GM18519 (cell line): ENCODE data around the gene ST8SIA6.
"Not testable (repeated sequence)": the region's sequence is repeated elsewhere in the genome, so short reads cannot be mapped to it uniquely, and the experiment has no call there.

Source experiments
- ATAC-seq: cut with Tn5 transposase; IDR thresholded peaks from one replicate; pipeline ENCODE4 v1.9.1; 2021; ENCODE audit warnings: mild to moderate bottlenecking, moderate library complexity; ENCODE audit not compliant: unreplicated experiment, low FRiP score

The ST8SIA6 gene

GRCh38 chr10:17427666-17428350, 26.6 kb downstream of the ST8SIA6 start:
- ATAC-seq, result no peak

- ATAC-seq, result no peak
Observed at GRCh38 chr10:17427201-17427600, 27.2 kb downstream of the ST8SIA6 start.

DNA sequence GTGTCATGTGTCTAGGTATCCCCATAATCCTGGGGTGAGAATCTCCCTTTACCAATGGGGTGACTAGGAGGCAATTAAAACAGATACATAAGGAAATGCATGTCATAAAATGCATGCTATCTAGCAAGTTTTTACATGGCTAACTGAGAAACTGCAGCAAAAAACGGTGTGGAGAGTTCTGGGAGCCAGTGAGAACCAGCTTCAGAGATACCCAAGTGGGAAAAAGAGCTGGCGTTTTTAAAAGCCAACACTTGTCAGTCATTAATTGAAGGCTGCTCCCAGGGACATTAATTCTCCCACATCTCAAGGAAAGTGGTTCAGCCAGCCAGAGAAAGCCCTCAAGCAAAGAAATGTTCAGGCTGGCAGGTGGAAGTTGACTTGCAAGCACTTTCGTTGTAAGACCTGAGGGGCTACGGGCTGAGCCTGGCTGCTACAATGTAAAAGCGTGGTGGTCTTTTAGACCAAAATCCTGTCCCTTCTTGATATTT, 28.1 kb downstream of the ST8SIA6 start:
- no peak for ATAC-seq

GRCh38 chr10:17425584-17426262, 28.7 kb downstream of the ST8SIA6 start:
- no peak for ATAC-seq

DNA sequence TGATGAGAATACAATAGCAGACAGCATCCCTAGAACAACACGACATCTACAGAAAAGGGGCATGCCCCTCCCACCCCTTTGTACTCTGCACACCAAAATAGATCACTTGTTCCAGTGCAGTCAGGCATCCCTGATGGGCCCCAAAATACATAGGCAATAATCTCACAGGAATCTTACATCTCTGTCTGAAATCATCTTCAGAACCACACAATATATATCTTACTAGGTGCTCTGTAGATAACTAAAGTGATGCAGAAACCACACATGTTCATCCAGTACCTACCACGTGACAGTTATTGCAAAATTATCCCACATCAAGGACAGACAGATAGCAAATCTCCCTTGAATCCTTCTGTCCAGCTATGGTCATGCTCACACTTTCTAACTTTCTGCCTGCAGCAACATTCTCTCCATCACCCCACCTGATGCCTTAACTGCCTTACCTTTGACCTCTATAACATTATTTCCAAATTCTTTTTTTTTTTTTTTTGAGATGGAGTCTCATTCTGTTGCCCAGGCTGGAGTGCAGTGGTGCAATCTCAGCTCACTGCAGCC, 30.7 kb downstream of the ST8SIA6 start:
- ATAC-seq, result no peak

- no peak for ATAC-seq
Observed at GRCh38 chr10:17422931-17423330, 31.5 kb downstream of the ST8SIA6 start.

- ATAC-seq, result no peak
Observed at GRCh38 chr10:17418249-17418648, 36.1 kb downstream of the ST8SIA6 start.

- ATAC-seq, result no peak
Observed at GRCh38 chr10:17416442-17417211, 37.8 kb downstream of the ST8SIA6 start.

DNA sequence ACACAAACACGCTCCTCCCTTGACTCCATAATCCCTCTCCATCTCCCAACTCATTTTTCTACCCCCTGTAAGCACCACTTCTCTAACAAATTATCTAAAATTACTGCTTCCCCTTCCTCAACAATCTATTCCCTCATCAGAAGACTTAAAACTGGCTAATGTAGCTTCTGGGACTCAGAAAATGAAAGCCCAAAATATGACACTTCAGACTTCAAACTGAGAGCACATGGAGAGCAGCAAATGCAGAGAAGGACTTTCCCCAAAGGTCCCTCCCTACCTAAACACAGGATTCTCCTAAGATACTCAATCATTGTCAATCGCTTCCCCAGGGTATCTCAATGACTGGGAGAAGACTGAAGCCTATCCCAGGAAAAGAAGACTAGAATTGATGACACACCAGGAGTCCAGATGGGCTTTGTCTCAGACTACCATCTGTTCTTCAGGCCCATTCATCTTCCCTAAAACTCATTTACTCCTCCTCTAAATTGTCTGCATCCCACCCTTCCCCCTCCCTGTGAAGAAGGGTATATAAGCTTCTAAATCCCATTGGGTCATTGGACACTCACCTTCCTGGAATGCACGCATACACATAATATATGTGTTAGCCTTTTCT, 39.2 kb downstream of the ST8SIA6 start:
- ATAC-seq, result no peak

- no peak for ATAC-seq
Observed at GRCh38 chr10:17414484-17414883, 39.9 kb downstream of the ST8SIA6 start.

DNA sequence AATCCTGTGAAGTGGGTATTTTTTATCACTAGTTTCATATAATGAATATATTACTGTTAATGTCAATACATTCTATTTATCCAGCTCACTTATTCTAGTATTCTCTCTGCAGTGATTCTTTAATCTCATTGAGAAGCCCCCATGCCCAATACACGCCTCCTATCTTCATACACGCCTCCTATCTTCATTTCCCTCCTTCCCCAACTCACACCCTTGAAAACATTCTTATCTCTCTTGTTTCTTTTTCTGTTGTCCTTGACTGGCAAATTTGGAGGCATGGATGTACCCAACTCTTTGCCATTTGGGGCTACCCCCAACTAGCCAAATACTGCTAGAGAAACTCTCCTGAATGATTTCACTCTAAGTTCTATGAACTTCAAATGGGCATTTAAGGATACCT, 40.5 kb downstream of the ST8SIA6 start:
- no peak for ATAC-seq

- ATAC-seq, result no peak
Observed at GRCh38 chr10:17412323-17412722, 42.1 kb downstream of the ST8SIA6 start.

DNA sequence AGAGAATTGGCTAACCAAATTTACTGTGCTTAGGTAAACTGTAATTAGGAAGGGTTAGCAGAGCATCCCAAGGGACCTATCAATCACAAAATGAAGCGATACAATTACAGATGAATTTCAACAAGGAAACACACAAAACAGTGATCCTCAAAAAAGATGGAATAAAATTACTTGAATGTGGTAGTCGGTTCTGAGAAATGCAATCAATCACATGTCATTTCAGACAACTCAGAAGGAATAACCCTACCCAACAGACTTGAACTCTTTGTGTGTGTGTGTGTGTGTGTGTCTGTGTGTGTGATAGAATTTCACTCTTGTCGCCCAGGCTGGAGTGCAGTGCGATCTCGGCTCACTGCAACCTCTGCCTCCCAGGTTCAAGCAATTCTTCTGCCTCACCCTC, 43.5 kb downstream of the ST8SIA6 start:
- no peak for ATAC-seq

DNA sequence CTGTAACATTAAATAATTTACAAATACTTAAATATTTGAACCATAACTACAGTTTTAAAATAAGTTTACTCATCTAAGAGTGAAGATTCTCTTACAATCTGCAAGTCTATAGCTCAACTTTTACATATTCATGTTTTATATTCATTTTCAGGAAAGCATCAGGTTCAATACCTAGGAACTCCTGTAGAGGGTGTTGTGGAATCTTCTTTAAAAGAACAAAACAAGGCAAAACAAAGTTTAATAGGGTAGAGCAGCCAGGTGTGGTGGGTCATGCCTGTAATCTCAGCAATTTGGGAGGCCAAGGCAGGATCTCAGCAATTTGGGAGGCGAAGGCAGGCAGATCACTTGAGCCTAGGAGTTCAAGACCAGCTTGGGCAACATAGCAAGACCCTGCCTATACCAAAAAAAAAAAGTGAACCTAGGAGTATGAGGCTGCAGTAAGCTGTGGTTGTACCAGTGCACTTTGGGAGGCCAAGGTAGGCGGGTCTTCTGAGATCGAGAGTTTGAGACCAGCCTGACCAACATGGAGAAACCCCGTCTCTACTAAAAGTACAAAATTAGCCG, 45.1 kb downstream of the ST8SIA6 start:
- ATAC-seq, result no peak

GRCh38 chr10:17407047-17407446, 47.3 kb downstream of the ST8SIA6 start:
- ATAC-seq, result no peak

- no peak for ATAC-seq
Observed at GRCh38 chr10:17406036-17406834, 48.2 kb downstream of the ST8SIA6 start.

DNA sequence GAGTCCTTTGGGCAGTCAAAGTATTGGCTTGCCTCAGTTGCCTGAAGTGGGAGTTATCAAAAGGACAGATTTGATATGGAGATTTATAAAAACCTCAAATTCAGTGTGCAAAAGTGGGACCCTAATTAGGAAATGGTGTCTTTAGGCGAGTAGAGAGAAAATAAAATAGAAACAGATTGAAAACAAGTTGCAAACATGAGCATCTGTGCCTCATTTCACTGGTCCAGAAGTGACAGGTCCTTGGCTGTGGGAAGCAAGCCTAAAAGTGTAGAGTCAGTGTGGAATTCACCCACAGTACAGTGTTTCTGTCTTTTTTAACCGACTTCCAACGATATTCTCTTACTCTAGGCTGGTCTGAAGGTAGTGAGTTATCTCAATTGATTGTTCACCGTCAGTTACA, 51.2 kb downstream of the ST8SIA6 start:
- no peak for ATAC-seq

GRCh38 chr10:17402040-17402439, 52.4 kb downstream of the ST8SIA6 start:
- ATAC-seq, result not testable (repeated sequence)

GRCh38 chr10:17396004-17396403, 58.4 kb downstream of the ST8SIA6 start:
- ATAC-seq, result no peak

- ATAC-seq, result no peak
Observed at GRCh38 chr10:17394854-17395253, 59.5 kb downstream of the ST8SIA6 start.
